PC-3 (cell line): ENCODE results near the gene PCBP3. TPM values are rescaled to one million over a fixed set of nuclear protein-coding genes. Genes with fewer than 3 reads are reported as not detected.
A peak's percentile ranks its signal among the peaks of the same experiment; 100 is the strongest.

ENCODE experiments used
- ATAC-seq: fragments of 200-7000 bp; cut with Tn5 transposase; 2 replicates; pipeline ENCODE4 v1.9.1; 2020; ENCODE audit warnings: mild to moderate bottlenecking, moderate library complexity
- BruUV-seq: library from RNA; stranded (reverse); fragments of 400-500 nt; replicated peaks from 2 replicates; lab custom pipeline; 2021; lab: Mats Ljungman, UMichigan
- CTCF ChIA-PET: fragments of 300-600 bp; sonication (Branson Sonifier 250); formaldehyde crosslinking; loops from one replicate; lab custom pipeline; 2022; ENCODE audit warnings: antibody characterized with exemption; lab: Charles Lee
- POLR2A ChIA-PET: fragments of 300-600 bp; sonication (Branson Sonifier 250); formaldehyde crosslinking; loops from one replicate; lab custom pipeline; 2022; ENCODE audit warnings: antibody characterized with exemption; ENCODE audit not compliant: unreplicated experiment; lab: Charles Lee
- DNase-seq: peaks from one replicate; pipeline ENCODE4 v3.0.0-alpha.2; 2015
- H2AFZ ChIP-seq: fragments of 300-600 bp; sonication (generic); 2 replicates; pipeline ENCODE4 v1.6.0; 2016; ENCODE audit warnings: antibody characterized with exemption, low read length
- H3F3A ChIP-seq: fragments of 300-600 bp; sonication (generic); one replicate; pipeline ENCODE4 v1.6.0; 2017; ENCODE audit warnings: antibody characterized with exemption, low read length, control low read depth, mild to moderate bottlenecking; ENCODE audit not compliant: unreplicated experiment
- H3K27ac ChIP-seq: fragments of 300-600 bp; sonication (generic); 2 replicates; pipeline ENCODE4 v1.5.1; 2016; ENCODE audit warnings: mild to moderate bottlenecking, low read length
- H3K27me3 ChIP-seq: fragments of 300-600 bp; sonication (generic); 2 replicates; pipeline ENCODE4 v1.6.1; 2016; ENCODE audit warnings: low read length, mixed read lengths
- H3K36me3 ChIP-seq: fragments of 300-600 bp; sonication (generic); 2 replicates; pipeline ENCODE4 v1.6.1; 2016; ENCODE audit warnings: low read depth, mixed run types, low read length, mixed read lengths
- H3K4me1 ChIP-seq: fragments of 300-600 bp; sonication (generic); 2 replicates; pipeline ENCODE4 v1.5.1; 2016; ENCODE audit warnings: low read length; ENCODE audit not compliant: insufficient read depth
- H3K4me2 ChIP-seq: fragments of 300-600 bp; sonication (generic); 2 replicates; pipeline ENCODE4 v1.6.0; 2016; ENCODE audit warnings: low read length
- H3K4me3 ChIP-seq: fragments of 300-600 bp; sonication (generic); 2 replicates; pipeline ENCODE4 v1.5.1; 2016; ENCODE audit warnings: mild to moderate bottlenecking, low read length, mixed read lengths
- H3K79me2 ChIP-seq: fragments of 300-600 bp; sonication (generic); 2 replicates; pipeline ENCODE4 v1.6.1; 2017; ENCODE audit warnings: low read length, mixed read lengths
- H3K9ac ChIP-seq: fragments of 300-600 bp; sonication (generic); 2 replicates; pipeline ENCODE4 v1.6.0; 2016; ENCODE audit warnings: mild to moderate bottlenecking, low read length
- H3K9me2 ChIP-seq: fragments of 300-600 bp; sonication (generic); replicated peaks from 2 replicates; pipeline ENCODE4 v1.6.1; 2016; ENCODE audit warnings: mixed run types, low read length, mixed read lengths
- H3K9me3 ChIP-seq: fragments of 300-600 bp; sonication (generic); 2 replicates; pipeline ENCODE4 v1.6.1; 2016; ENCODE audit warnings: low read length, mixed read lengths
- H4K20me1 ChIP-seq: fragments of 300-600 bp; sonication (generic); 2 replicates; pipeline ENCODE4 v1.6.1; 2016; ENCODE audit warnings: low read length, mixed read lengths
- CTCF ChIP-seq: fragments of 300-600 bp; sonication (generic); conservative IDR thresholded peaks from 2 replicates; pipeline ENCODE4 v1.5.1; 2017; ENCODE audit warnings: antibody characterized with exemption, low read depth, mild to moderate bottlenecking, low read length
- EZH2 ChIP-seq: fragments of 300-600 bp; sonication (generic); IDR thresholded peaks from one replicate; pipeline ENCODE4 v1.6.1; 2017; ENCODE audit warnings: antibody characterized with exemption, mild to moderate bottlenecking, low read length; ENCODE audit not compliant: unreplicated experiment
- EZH2phosphoT487 ChIP-seq: fragments of 300-600 bp; sonication (generic); IDR thresholded peaks from 2 replicates; pipeline ENCODE4 v1.6.1; 2018; ENCODE audit warnings: mild to moderate bottlenecking, antibody characterized with exemption, low read length, borderline replicate concordance
- intact Hi-C: fragments of 100-400 bp; cut with micrococcal nuclease; formaldehyde crosslinking; loops from 2 replicates; pipeline ENCODE4 v1.9.0; 2023
- total RNA-seq: library from RNA; depleted of rRNA; stranded (reverse); fragments of >200 nt; gene quantifications from 2 replicates; pipeline ENCODE4 v1.2.3, GENCODE V29; 2014

PCBP3 gene
- total RNA-seq, 1 experiment from 2014 or later = 2.4 TPM

DNA sequence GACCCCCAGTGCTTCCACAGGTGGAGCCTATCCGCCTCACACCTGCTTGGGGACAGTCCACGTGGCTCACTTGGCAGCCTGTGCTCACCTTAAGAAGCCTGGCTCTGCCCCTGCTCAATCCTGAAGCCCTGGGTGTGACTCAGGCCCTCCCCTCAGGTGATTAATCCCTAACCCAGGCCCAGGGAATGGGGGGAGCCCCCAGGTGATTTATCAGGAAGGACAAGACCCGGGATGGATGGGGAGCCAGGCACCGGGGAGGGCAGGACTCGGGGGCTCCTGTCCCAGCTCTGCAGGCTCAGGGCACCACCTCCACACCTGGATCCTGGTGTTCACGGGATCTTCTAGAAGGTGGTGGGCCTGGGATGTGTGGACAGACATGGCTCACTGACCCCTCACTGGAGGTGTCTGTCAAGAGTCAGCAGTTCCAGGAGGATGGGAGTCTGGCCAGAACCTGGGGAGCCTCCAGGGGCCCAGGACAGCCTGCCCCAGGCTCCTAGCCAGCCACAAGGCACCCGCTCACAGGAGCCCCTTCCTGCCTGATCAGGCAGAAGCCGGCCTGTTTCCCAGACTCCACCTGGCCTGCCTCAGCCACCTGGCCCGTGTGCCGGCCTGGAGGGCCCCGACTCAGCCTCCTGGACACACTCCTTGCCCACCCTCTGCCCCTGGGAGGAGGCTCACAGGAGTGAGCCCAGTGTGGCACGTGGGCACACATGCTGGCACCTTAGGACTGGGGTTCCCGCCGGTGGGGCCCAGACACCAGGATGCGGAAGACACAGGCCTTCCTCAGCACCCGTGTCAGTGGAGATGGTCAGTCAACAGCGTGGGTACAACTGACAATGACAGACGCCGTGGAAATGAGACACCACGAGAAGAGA lies 299.5 kb downstream of the PCBP3 start:
- Histone ChIP-seq H3K4me2 (no peak overlapping the region), H3K4me3 (no peak overlapping the region), H3K9me2 (no peaks in the 10 kb centered on the region), H3K27ac (no peak overlapping the region), H3K36me3 (no peaks in the 10 kb centered on the region), H4K20me1 (no peaks in the 10 kb centered on the region), H2AFZ (no peak overlapping the region), H3F3A (no peaks in the 10 kb centered on the region), H3K27me3 (no peaks in the 10 kb centered on the region), H3K9ac (no peak overlapping the region), H3K4me1 (no peaks in the 10 kb centered on the region), H3K9me3 (no peaks in the 10 kb centered on the region), H3K79me2 (no peaks in the 10 kb centered on the region)
- ChIA-PET POLR2A (no interaction called here), CTCF (no interaction called here)
- no TSS peak for BruUV-seq
- intact Hi-C loops = no loop called here
- DNase-seq (peak; percentile 20), ATAC-seq (no peak; the same call in 1 of the 2 replicates)
- TF ChIP-seq EZH2 (no peak), CTCF (no peak), EZH2phosphoT487 (no peak)

DNA sequence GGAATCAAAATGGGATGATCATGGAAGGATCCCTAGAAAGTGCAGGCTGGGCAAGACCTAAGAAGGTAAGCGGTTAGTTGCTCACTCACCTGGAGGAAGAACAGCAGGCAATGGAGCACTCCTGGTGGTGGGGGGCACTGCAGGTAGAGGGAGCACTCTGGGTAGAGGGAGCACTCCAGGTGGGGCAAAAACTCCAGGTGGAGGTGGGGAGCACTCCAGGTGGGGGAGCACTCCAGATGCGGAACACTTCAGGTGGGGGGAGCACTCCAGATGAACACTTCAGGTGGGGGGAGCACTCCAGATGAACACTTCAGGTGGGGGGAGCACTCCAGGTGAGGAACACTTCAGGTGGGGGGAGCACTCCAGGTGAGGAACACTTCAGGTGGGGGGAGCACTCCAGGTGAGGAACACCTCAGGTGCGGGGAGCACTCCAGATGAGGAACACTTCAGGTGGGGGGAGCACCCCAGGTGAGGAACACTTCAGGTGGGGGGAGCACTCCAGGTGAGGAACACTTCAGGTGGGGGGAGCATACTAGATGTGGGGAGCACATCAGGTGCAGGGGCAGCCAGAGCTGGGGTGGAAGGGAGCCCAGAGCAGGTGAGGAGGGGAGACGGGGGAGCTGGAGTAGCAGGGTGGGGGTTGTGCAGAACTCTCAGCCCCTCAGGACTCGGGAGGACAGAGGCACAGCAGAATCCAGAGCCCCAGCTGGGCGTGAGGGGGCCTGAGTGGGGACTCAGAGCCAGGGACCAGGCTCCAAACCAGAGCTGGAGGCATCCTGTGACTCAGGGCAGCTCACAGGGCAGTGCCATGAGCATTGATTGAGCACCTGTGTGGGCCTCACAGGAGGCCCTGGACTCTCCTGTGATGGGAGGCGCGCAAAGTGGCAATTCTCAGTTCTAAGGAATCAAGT lies 300.4 kb downstream of the PCBP3 start:
- no peaks in the 10 kb centered on the region for H3F3A ChIP-seq
- no peaks in the 10 kb centered on the region for H3K9me2 ChIP-seq
- H3K4me1 ChIP-seq = no peaks in the 10 kb centered on the region
- no TSS peak for BruUV-seq
- H2AFZ ChIP-seq = no peak overlapping the region
- H3K4me2 ChIP-seq = no peak overlapping the region
- TF ChIP-seq EZH2phosphoT487 = no peak
- TF ChIP-seq CTCF = no peak
- TF ChIP-seq EZH2 = no peak
- H3K4me3 ChIP-seq = no peak overlapping the region
- ChIA-PET CTCF (interaction anchor here (0.6 kb wide), 1 partner anchor 44 kb away, joined by 3 read pairs; no protein-coding TSS in a partner anchor), POLR2A (no interaction called here)
- H3K9me3 ChIP-seq = no peaks in the 10 kb centered on the region
- H4K20me1 ChIP-seq = no peaks in the 10 kb centered on the region
- H3K27ac ChIP-seq = no peak overlapping the region
- H3K36me3 ChIP-seq = no peaks in the 10 kb centered on the region
- no peak for ATAC-seq
- H3K79me2 ChIP-seq = no peaks in the 10 kb centered on the region
- intact Hi-C loops = no loop called here
- peaks cover 3% of the 10 kb centered on the region; the same call in 1 of the 2 replicates for H3K27me3 ChIP-seq
- no peak overlapping the region for H3K9ac ChIP-seq
- DNase-seq = no peak
